A673 (cell line): ENCODE measurements around the gene PACSIN2. TPM values are rescaled to one million over a fixed set of nuclear protein-coding genes. Genes with fewer than 3 reads are reported as not detected.

Experiments used
- BruUV-seq: library from RNA; stranded (reverse); fragments of 400-500 nt; replicated peaks from 2 replicates; lab custom pipeline; 2021; lab: Mats Ljungman, UMichigan
- CTCF ChIA-PET: fragments of 300-600 bp; sonication (Branson Sonifier 250); formaldehyde crosslinking; loops from one replicate; lab custom pipeline; 2022; ENCODE audit warnings: antibody characterized with exemption; lab: Charles Lee
- POLR2A ChIA-PET: fragments of 300-600 bp; sonication (Branson Sonifier 250); formaldehyde crosslinking; loops from one replicate; lab custom pipeline; 2022; ENCODE audit warnings: antibody characterized with exemption; ENCODE audit not compliant: low non-redundant PET; lab: Charles Lee
- DNase-seq: peaks from one replicate; pipeline ENCODE4 v3.0.0-alpha.2; 2015; ENCODE audit warnings: low spot score
- H3K27ac ChIP-seq: fragments of 200-600 bp; sonication (generic); 2 replicates; pipeline ENCODE4 v1.5.1; 2016; ENCODE audit warnings: mixed run types, low read depth, mild to moderate bottlenecking, mixed read lengths, antibody characterized with exemption, low read length; ENCODE audit not compliant: poor library complexity, severe bottlenecking
- H3K27me3 ChIP-seq: fragments of 200-600 bp; sonication (generic); replicated peaks from 2 replicates; pipeline ENCODE4 v1.6.1; 2017; ENCODE audit warnings: mixed run types, low read depth, mild to moderate bottlenecking, mixed read lengths, antibody characterized with exemption, low read length; ENCODE audit not compliant: insufficient read depth, poor library complexity
- H3K36me3 ChIP-seq: fragments of 200-600 bp; sonication (generic); 2 replicates; pipeline ENCODE4 v1.6.1; 2016; ENCODE audit warnings: mixed run types, mild to moderate bottlenecking, mixed read lengths, antibody characterized with exemption, low read length; ENCODE audit not compliant: insufficient read depth, poor library complexity, severe bottlenecking
- H3K4me1 ChIP-seq: fragments of 200-600 bp; sonication (generic); 2 replicates; pipeline ENCODE4 v1.6.1; 2017; ENCODE audit warnings: mixed run types, mild to moderate bottlenecking, mixed read lengths, antibody characterized with exemption, low read length; ENCODE audit not compliant: insufficient read depth, poor library complexity, severe bottlenecking
- H3K4me3 ChIP-seq: fragments of 200-600 bp; sonication (generic); 2 replicates; pipeline ENCODE4 v1.5.1; 2016; ENCODE audit warnings: low read depth, mixed run types, mild to moderate bottlenecking, mixed read lengths, low read length; ENCODE audit not compliant: poor library complexity, severe bottlenecking
- H3K9me3 ChIP-seq: fragments of 200-600 bp; sonication (generic); 2 replicates; pipeline ENCODE4 v1.6.1; 2016; ENCODE audit warnings: mixed run types, low read depth, mild to moderate bottlenecking, mixed read lengths, antibody characterized with exemption, low read length; ENCODE audit not compliant: poor library complexity, severe bottlenecking
- EZH2 ChIP-seq: fragments of 200-600 bp; sonication (generic); IDR thresholded peaks from 2 replicates; pipeline ENCODE4 v1.6.1; 2017; ENCODE audit warnings: borderline replicate concordance, low read depth, mild to moderate bottlenecking, mixed read lengths, antibody characterized with exemption, low read length; ENCODE audit not compliant: poor library complexity, severe bottlenecking
- intact Hi-C: fragments of 100-400 bp; cut with micrococcal nuclease; formaldehyde crosslinking; loops from one replicate; pipeline ENCODE4 v1.10.0; 2022; ENCODE audit not compliant: unreplicated experiment
- total RNA-seq: library from RNA; stranded (reverse); gene quantifications from 2 replicates; pipeline ENCODE4 v1.2.3, GENCODE V29; 2021
- TF ChIP-seq, protein P1 (sequence below): fragments of 300-800, 200-600 bp; sonication (generic); conservative IDR thresholded peaks from 2 replicates; pipeline ENCODE4 v1.5.1; 2017; ENCODE audit warnings: low read depth, mild to moderate bottlenecking, antibody characterized with exemption, low read length, moderate library complexity, mixed read lengths

PACSIN2 gene
- total RNA-seq, 1 experiment from 2014 or later = 51.8 TPM

DNA sequence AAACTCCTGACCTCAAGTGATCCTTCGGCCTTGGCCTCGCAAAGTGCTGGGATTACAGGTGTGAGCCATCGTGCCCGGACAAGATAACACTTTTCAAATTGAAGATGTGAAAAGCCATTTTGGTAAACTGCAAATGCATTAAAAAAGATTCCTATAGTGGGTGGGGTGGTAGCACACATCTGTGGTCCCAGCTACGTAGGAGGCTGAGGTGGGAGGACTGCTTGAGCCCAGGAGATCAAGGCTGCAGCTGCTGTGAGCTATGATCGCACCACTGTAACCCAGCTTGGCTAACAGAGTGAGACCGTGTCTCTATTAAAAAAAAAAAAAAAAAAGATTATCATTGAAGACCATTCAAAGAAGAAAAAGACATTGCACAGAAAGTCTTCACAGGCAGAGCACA is 140.9 kb downstream of the PACSIN2 start:
- POLR2A ChIA-PET = no interaction called here
- BruUV-seq = no TSS peak
- intact Hi-C loops = no loop called here

DNA sequence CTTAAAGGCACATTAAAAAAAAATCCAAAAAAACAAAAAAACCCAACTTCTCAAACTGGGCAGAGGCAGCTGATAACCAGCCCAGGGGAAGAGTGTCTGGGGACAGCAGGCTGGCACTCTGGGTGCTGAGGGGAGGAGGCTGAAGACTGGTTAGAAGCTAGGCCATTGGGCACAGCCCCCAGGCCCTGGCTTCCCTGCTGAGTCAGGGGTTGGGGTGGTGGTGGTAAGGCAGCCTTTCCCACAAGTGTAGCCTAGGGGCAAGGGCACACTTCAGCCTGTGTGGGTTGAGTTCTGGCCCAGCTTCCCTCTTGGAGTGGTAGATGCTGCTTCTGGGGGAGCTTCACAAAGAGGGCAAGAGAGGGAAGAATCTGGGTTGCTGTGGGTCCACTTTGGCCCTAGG is 141.6 kb downstream of the PACSIN2 start:
- intact Hi-C loops = no loop called here
- Histone ChIP-seq H3K9me3 (no peaks in the 10 kb centered on the region), H3K27ac (no peak overlapping the region), H3K4me1 (no peaks in the 10 kb centered on the region), H3K36me3 (peaks cover 11% of the 10 kb centered on the region), H3K4me3 (no peak overlapping the region), H3K27me3 (no peaks in the 10 kb centered on the region)
- TF ChIP-seq, protein P1, sequence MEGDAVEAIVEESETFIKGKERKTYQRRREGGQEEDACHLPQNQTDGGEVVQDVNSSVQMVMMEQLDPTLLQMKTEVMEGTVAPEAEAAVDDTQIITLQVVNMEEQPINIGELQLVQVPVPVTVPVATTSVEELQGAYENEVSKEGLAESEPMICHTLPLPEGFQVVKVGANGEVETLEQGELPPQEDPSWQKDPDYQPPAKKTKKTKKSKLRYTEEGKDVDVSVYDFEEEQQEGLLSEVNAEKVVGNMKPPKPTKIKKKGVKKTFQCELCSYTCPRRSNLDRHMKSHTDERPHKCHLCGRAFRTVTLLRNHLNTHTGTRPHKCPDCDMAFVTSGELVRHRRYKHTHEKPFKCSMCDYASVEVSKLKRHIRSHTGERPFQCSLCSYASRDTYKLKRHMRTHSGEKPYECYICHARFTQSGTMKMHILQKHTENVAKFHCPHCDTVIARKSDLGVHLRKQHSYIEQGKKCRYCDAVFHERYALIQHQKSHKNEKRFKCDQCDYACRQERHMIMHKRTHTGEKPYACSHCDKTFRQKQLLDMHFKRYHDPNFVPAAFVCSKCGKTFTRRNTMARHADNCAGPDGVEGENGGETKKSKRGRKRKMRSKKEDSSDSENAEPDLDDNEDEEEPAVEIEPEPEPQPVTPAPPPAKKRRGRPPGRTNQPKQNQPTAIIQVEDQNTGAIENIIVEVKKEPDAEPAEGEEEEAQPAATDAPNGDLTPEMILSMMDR = no peak
- no peak for TF ChIP-seq EZH2
- DNase-seq = no peak
- ChIA-PET POLR2A (interaction anchor here (0.5 to 0.8 kb wide), 2 partner anchors 37 to 292 kb away, joined by 3 to 12 read pairs; no protein-coding TSS in a partner anchor), CTCF (no interaction called here)
- BruUV-seq = no TSS peak

More for the DNA sequence above, 140.9 kb downstream of the PACSIN2 start:
- Histone ChIP-seq H3K4me1 (no peaks in the 10 kb centered on the region), H3K36me3 (peaks cover 11% of the 10 kb centered on the region), H3K27me3 (no peaks in the 10 kb centered on the region), H3K27ac (no peak overlapping the region), H3K9me3 (no peaks in the 10 kb centered on the region), H3K4me3 (no peak overlapping the region)
- CTCF ChIA-PET = no interaction called here
- TF ChIP-seq, protein P1 = no peak
- TF ChIP-seq EZH2 = no peak
- no peak for DNase-seq

DNA sequence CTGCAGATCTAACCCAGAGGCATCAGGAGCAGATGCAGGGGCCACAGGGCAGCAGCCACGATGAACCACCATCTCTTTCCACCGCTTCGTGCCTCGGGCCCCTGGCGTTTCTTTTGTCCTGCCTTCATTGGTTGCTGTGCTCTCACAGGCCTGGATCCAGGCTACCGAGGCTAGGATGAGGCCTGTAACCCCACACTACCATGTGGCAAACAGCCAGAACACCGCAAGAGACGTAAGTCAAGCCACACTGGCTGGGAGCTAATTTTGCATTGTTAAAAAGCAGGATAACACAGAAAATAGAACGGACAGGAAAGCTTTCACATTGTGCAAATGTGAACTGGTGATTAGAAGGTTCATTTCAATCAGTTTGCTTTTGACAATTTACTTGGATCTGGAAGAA is 142.1 kb downstream of the PACSIN2 start:
- ChIA-PET CTCF (no interaction called here), POLR2A (interaction anchor here (0.5 to 0.8 kb wide), 2 partner anchors 37 to 293 kb away, joined by 3 to 12 read pairs; no protein-coding TSS in a partner anchor)
- no peaks in the 10 kb centered on the region for H3K27me3 ChIP-seq
- peaks cover 11% of the 10 kb centered on the region for H3K36me3 ChIP-seq
- no peaks in the 10 kb centered on the region for H3K9me3 ChIP-seq
- no peak for DNase-seq
- BruUV-seq = no TSS peak
- no peak overlapping the region for H3K4me3 ChIP-seq
- no peak for TF ChIP-seq EZH2
- TF ChIP-seq, protein P1 = no peak
- H3K4me1 ChIP-seq = no peaks in the 10 kb centered on the region
- intact Hi-C loops = no loop called here
- no peak overlapping the region for H3K27ac ChIP-seq
